GM12874 (cell line): Measurements from ENCODE around the gene MMP3.

Source experiments
- CTCF ChIP-seq: IDR thresholded peaks from 2 replicates; pipeline ENCODE4 v1.5.1; 2011; ENCODE audit warnings: low read depth, mild to moderate bottlenecking, control low read depth, low read length, moderate library complexity; ENCODE audit not compliant: insufficient read depth

Gene MMP3

GRCh38 chr11:102788334-102788995, 54.9 kb downstream of the MMP3 start:
- TF ChIP-seq CTCF = no peak
